ENCODE measurements around the gene SMYD1. TPM values are rescaled to one million over a fixed set of nuclear protein-coding genes. Genes with fewer than 3 reads are reported as not detected.

The SMYD1 gene
- total RNA-seq, 1 donor from 2014 or later = not detected

GRCh38 chr2:88057437-88057844 is 10.2 kb upstream of the SMYD1 start:
- ATAC-seq = no peak

GRCh38 chr2:88058191-88058590 is 9.4 kb upstream of the SMYD1 start:
- no peak for ATAC-seq

- ATAC-seq = no peak
Observed at GRCh38 chr2:88059979-88060906, 7.4 kb upstream of the SMYD1 start.

- no peak for ATAC-seq
Observed at GRCh38 chr2:88060907-88061275, 6.7 kb upstream of the SMYD1 start.

- ATAC-seq = no peak
Observed at GRCh38 chr2:88061295-88061694, 6.3 kb upstream of the SMYD1 start.

- ATAC-seq = no peak
Observed at GRCh38 chr2:88066543-88066942, 1.1 kb upstream of the SMYD1 start.

- ATAC-seq = no peak
Observed at GRCh38 chr2:88067189-88067588, 436 bp upstream of the SMYD1 start.

GRCh38 chr2:88068044-88068443 is 419 bp downstream of the SMYD1 start:
- no peak for ATAC-seq

GRCh38 chr2:88069117-88069516 is 1.5 kb downstream of the SMYD1 start:
- no peak for ATAC-seq

- no peak for ATAC-seq
Observed at GRCh38 chr2:88070055-88070454, 2.4 kb downstream of the SMYD1 start.

- no peak for ATAC-seq
Observed at GRCh38 chr2:88071365-88071764, 3.7 kb downstream of the SMYD1 start.

- no peak for ATAC-seq
Observed at GRCh38 chr2:88074150-88074549, 6.5 kb downstream of the SMYD1 start.

GRCh38 chr2:88074854-88075292 is 7.2 kb downstream of the SMYD1 start:
- peak; percentile 57 for ATAC-seq

GRCh38 chr2:88077080-88077479 is 9.5 kb downstream of the SMYD1 start:
- no peak for ATAC-seq

- no peak for ATAC-seq
Observed at GRCh38 chr2:88078643-88079172, 11.1 kb downstream of the SMYD1 start.

- ATAC-seq = no peak
Observed at GRCh38 chr2:88080545-88080944, 12.9 kb downstream of the SMYD1 start.

GRCh38 chr2:88081924-88082608 is 14.4 kb downstream of the SMYD1 start:
- ATAC-seq = no peak

GRCh38 chr2:88082781-88083180 is 15.2 kb downstream of the SMYD1 start:
- no peak for ATAC-seq

- ATAC-seq = no peak
Observed at GRCh38 chr2:88085099-88085498, 17.5 kb downstream of the SMYD1 start.

- ATAC-seq = no peak
Observed at GRCh38 chr2:88085602-88086001, 18.0 kb downstream of the SMYD1 start.

- no peak for ATAC-seq
Observed at GRCh38 chr2:88086401-88086800, 18.8 kb downstream of the SMYD1 start.

- no peak for ATAC-seq
Observed at GRCh38 chr2:88087073-88087472, 19.4 kb downstream of the SMYD1 start.

- no peak for ATAC-seq
Observed at GRCh38 chr2:88087763-88088162, 20.1 kb downstream of the SMYD1 start.

GRCh38 chr2:88088999-88089398 is 21.4 kb downstream of the SMYD1 start:
- ATAC-seq = no peak
